Activated CD4-positive, alpha-beta T cell treated with anti-CD3 and anti-CD28 coated beads, Interleukin-2, Interleukin-4, amounts not matched to agents 100 ng/mL and 50 ng/mL, durations not matched to agents 16 hours and 8 hours (primary cell): Measurements from ENCODE around the gene LNPEP.

ENCODE experiments used
- DNase-seq: peaks from one replicate; pipeline ENCODE4 v3.0.0-alpha.2; 2020; ENCODE audit warnings: low spot score

The LNPEP gene

DNA sequence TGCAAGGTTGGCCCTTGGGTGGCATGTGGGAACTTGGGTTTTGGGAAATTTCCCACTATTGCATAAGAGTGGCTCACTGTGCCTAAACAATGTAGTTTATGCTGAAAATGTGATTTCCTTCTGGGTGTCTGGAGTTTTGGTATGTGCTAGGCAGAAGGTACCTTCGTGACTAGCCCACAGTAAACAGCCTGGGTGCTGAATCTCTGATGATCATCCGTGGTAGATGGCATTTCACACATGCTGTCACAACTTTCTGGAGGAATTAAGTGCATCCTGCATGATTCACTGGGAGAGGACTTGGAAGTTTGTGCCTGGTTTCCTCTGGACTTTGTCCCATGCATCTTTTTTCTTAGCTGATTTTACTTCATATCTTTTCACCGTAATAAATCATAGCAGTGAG lies 64.5 kb downstream of the LNPEP start:
- no peak for DNase-seq

DNA sequence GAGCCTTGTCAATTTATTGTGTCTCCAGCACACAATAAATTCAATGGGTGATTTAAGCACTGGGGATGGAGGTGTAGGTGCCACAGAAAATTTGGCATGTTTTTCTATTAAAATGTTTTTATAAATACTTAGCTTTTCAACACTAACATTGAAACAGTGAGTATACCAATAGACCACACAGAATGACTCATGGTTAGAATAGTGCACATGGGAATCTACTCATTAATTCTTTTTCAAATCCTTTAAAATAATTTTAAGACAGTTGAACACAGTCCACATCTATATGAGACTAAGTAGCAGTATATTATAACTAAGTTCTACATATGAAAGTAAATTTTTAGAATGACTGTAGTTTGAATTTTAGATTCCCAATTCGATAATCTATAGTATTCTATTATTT lies 67.1 kb downstream of the LNPEP start:
- no peak for DNase-seq

DNA sequence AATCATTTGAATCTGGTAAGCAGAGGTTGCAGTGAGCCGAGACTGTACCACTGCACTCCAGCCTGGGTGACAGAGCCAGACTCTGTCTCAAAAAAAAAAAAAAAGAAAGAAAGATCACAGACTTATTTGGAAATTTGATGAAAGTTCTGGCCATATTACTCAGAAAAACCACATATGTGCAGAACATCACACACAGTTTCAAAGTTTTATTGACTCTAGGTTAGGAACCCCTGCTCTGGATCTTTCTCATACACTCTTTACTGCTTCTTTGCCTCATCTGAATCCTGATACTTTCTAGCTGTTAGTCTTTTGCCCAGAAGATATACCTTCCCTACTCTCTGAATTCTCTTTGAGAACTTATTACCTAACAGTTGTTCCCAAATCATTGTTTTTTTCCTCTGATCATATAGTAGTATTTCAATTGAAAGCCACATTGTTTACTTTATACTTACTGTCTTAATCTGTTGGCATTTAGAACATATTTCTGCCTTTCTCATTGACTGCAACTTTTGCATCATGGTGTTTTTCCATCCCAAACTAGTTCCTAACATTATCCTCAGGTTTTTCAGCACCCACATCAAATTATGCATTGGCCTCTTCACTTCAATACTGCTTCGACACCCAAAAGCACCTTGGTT lies 68.7 kb downstream of the LNPEP start:
- DNase-seq, result peak; percentile 16

DNA sequence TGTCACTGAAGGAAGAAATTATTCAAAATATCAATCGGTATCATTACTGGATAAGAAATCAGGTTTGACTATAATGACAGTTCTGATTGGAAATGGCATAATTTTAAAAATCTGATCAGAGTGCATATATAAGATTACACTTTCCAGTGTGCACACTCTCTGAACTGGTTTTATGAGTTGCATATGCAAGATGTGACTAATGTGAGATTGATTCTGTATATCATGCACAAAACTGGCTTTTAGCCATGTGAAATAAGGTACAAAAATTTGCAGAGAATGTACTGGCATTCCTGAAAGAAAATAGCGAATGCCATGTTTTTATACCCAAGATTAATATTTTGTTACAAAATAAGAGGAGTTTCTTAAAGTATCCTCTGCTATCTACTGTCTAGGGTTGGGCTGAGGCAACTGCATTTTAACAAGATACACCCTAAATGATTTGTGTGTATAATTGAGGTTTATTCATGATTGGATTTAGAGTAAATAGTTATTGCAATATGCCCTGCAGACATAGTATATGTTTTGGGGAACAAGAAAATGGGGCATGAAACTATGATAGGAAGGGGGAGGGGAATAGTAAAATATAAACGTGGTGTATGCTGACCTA lies 70.7 kb downstream of the LNPEP start:
- no peak for DNase-seq

DNA sequence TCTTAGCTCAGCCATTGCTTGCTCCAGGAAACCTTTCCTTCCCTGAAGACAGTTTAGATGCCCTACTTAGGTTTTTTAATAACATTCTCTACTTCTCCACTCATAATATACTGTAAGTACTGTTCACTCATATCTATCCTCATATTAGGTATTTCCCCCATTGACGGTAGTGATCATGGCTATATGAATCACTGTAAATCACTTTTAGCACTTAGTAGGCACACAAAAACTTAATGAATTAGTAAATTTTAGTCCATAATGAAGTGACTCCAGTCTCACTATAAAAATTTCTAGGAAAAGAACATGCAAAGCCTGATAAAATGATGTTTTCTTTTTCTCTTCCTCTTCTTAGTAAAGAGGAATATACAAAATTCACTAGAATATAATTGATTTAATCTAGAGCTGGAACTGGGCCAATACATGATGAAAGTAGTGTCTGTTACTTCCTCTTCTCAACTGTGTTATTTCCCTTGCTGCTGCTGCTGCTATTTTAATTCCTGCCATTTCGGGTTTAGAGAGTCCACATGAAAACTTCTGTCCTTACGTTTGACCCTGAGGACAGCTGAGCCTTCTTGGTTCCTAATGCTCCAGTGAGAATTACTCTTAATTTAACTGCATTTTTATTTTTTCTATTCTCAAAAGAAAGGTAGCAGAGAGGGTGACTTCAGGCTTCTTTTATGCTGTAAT lies 73.5 kb downstream of the LNPEP start:
- no peak for DNase-seq

DNA sequence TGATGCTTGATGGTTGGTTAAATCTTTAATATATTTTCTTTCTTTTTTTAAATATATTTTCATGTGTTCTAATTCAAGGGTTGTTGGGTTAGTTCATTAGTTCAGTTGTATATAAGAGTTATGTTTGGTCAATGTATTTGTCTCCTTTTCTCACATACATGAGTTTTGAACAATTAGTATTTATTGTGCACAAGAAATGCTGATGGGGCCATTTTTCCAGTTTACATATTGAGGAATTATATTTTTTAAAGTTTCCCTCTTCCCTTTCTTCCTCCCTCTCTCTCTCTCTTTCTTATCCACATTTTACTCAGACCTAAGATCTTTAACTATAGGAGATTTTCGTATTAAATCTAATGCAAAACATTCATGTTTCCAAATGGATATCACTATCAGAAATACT lies 74.0 kb downstream of the LNPEP start:
- no peak for DNase-seq

DNA sequence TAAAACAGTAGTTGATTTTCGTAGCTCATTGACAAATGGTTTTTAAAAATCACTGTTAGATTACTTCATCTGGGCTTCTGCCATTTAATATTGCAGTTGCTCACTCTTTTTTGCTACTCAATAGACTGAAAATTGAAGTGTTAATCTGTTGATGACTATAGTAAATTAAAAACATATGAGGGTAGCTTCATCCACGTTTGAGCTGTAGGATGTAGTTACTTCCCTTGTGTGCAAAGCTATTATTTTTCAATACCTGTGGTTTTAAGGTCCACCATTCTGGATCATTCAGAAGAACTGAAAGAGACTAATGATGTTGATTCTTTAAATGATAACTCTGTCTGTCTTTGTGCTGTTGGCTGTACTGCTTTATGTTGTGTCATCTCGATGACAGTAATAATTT lies 74.7 kb downstream of the LNPEP start:
- DNase-seq, result no peak

DNA sequence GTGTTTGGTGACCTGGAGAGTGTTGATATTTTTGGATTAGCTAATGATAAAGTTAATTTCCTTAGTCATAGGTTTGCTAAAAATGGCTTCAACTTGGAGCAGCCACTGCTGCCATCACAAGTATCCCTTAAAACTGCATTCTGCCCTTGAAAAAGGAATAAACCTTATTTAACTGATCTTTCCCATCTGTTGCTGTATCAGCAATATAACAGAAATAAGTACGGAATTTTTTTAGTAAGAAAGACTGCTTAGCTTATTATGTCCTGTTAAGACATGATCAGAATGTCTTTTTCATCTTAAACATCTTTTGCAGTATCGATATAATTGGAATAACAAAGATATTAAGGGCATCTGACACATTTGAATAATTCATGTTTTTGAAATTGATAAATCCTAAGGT lies 75.7 kb downstream of the LNPEP start:
- no peak for DNase-seq

DNA sequence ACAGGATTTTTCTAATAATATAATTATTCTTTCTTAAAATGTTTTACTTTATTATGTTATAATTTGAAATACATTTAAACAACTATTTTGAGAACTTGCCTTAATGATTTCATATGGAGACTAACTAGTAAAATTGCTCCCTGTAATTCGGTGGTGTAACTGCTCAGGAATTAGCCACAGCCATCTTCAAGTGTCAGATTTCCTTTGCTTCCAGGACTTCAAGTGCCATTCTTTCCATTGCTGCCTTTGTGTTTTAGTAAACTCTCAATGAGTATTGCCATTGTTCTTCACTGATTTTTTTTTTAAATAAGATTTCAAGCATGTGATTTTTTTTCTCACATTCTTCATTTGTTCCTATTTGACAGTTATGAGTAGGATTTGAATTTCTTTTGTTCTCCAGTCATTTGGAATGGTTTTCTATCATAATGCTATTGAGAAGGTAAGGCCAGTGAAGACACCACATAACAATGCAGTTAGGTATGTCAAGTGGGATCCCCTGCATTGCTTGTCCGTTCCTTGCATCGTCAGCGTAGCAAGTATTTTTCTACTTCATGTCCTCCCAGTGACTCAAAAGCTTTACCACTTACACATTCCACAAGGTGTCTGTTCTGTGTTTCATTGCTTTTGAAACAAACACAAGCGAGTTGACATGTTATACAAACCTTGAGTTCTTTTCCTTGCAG lies 83.7 kb downstream of the LNPEP start:
- DNase-seq, result no peak

DNA sequence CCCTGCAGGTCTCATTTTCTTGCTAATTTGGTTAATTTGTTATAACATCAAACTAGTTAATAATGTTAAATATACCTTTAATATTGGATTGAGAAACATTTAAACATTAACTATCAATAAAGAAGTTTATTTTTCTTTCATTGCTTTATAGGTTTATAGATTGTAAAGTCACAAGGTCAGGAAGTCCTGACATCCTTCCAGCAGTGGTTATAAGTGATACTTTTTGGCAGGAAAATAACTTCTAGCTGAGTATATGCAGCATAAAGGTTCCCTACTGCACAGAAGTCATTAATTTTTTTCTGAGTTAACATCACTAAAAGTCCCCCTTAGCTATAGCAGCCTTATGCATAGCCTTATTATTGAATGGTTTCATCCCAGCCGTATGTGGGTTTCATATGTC lies 85.5 kb downstream of the LNPEP start:
- DNase-seq, result no peak

DNA sequence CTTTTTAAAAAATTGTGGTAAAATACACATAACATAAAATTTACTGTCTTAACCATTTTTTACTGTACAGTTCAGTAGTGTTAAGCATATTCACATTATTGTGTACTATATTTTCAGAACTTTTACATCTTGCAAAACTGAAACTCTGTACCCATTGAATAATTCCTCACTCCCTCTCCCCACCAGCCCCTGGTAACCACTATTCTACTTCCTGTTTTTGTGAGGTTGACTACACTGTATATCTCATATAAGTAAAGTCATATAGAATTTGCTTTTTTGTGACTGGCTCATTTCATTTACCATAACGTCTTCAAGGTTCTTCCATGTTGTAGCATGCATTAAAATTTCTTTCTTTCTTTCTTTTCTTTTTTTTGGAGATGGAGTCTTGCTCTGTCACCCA lies 87.0 kb downstream of the LNPEP start:
- DNase-seq, result peak; percentile 17

DNA sequence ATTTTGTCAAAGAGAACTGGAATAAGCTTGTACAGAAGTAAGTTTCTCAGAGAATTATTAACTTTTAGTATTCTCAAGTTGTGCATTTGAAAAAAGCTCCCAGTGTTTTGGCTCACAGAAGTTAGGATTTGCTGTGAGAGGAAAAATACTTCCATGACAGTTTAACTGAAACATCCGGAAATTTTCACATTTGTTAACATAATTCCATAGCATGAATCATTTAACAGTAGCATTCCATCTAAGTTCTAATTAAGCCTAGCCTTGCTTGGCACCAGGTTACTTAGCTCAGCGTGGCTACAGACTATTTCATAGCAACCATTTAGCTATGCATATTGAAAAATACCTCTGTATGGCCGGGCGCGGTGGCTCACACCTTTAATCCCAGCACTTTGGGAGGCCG lies 90.8 kb downstream of the LNPEP start:
- no peak for DNase-seq

DNA sequence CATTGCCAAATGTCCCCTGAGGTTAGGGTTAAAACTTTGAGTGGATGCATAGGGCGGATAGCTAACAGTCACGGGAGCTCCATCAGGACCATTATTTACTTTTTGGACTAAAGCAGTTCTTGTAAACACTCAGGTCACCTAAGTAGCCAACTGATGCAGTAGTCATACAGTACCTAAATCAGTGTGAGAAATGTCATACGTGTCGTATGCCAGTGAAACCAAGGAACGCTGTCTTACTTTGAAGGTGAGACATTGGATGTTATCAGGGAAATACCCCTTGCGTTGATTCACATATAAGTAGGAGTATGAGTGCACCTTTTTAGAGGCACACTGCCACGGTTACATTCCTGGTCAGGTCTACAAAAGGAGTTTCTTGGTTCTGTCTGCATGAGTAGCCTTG lies 101.9 kb downstream of the LNPEP start:
- no peak for DNase-seq

DNA sequence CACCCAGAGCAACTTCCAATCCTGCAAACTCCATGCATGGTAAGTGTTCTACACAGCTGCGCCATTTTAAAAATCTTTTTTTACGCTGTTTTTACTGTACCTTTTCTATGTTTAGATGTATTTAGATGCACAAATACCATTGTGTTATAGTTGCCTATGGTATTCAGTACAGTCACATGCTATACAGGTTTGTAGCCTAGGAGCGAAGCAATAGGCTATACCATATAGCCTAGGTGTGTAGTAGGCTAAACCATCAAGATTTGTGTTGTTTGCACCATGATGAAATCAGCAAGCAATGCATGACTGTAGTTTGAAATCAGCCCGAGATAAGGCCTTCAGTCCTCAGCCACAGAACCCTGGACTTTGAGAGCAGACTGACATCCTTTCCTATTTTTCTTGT lies 105.4 kb downstream of the LNPEP start:
- no peak for DNase-seq

DNA sequence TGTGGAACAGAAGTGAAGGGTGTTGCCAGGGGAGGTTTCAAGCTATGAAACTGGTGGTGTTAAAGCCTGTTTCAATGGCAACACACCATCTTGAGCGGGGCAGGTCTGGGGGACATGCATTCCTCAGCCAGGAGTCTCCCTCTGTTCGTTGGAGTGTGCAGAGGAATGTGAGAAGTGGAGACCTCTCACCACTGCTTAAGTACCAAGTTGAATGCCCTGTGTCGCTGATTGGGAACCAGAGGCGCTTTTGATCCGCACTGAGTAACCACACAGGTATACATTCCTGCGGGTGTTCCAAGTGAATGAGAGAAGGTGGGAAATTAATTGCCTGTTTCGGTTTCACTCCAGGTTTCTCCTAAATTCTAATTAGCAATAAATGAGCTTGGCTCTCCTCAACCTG lies 107.1 kb downstream of the LNPEP start:
- DNase-seq, result no peak

DNA sequence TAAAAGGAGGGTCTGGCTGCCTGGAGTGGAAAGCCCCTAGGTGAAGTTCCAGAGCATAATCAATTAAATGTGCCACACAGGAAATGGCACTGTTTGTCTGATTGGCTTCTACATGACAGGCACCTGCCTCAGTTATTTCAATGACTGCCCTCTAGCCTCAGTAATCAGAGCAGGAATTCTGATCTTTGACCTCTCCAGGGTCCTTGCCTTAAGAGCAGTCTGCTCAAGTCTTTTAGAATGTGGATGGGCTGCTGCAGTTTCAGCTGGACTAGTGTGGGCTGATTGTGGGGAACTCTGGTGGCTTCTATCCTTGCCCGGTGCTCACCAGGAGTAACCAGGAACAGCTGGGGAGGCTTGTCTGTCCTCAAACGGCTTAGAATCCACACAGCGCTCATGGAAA lies 107.6 kb downstream of the LNPEP start:
- DNase-seq, result no peak

DNA sequence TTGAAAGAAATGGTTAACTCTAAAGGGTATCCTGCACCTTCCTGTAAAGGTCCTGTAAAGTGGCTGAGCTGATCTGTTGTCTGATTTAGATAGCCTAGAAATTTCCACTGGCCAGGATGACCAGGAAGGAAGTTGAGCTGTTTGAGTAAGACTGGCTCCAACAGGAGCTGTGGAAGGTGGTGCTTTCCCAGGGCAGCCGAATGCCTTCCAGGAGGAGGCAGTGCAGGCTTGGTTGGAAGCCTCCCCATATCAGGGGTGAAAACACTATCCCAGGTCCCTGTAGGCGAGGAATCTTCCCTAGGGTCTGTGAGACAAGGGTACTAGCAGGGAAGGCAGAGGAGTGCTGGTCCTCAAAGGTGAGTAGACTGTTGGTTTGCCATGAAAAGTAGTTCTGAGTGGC lies 108.2 kb downstream of the LNPEP start:
- no peak for DNase-seq

DNA sequence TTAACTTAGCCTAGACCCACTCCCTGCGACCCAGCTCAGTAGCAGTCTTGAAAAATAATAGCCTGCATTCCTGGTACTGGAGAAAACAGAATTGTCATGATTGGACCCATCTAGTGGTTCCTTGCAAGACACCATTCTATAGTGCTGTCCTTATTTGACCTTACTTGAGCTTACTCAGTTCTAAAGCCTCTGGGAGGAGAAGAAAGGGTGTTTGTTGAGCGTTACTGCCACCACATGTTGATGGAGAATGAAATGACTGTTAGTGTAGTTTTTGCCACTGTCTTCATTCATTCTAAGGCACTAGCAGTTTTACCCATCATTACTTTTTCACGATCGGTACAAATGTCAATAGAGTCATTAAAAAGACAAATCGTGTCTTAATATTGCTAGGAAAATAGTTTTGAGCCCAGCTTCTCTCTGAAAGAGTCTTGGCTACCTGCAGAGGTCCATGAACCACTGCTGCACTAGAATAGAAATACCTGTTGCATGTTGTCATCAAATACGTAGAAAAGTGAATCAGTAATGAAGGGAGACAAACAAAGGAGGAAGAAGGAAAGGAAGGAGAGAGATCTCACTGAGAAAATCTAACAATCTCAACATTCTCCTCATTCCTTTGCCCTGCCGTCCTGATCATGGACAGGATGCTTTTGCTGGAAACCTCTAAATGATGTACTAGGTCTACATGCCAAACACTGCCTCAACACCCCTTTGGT lies 110.5 kb downstream of the LNPEP start:
- peak; percentile 13 for DNase-seq

DNA sequence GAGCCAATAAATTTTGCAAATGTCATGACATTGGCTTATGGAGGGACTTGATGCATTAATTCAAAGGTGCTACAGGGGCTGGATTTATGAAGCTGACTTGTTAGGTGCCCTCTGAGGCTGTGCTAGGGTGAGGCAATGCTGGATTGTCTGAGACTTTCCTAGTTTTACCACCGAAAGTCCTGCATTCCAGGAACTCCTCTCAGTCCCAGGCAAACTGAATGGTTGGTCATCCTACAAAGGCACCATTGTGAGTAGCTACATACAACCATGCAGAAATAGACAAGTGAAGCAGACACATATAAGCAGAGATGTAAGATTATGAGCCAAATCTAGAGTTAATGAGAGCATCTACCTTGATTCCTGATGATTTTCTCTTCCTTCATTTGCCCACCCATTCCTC lies 111.2 kb downstream of the LNPEP start:
- DNase-seq, result no peak

DNA sequence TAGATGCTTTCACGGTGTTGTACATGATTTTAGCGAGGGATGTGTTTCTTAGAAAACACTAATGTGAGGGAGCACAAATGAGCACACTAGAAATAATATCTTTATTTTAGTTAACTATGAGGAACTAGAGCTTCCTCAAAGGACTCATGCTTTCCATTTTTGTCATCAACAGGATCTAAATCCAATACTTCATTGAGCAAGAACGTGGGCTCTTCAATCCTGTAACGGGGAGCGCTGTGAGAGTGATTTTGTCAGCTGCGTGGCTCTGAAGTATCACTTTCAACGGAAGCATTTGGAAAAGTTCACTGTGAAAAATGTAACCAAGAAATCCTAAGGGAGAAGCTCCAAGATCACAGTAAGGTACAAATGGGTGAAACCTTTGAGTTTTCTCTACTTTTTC lies 113.3 kb downstream of the LNPEP start:
- DNase-seq, result no peak

DNA sequence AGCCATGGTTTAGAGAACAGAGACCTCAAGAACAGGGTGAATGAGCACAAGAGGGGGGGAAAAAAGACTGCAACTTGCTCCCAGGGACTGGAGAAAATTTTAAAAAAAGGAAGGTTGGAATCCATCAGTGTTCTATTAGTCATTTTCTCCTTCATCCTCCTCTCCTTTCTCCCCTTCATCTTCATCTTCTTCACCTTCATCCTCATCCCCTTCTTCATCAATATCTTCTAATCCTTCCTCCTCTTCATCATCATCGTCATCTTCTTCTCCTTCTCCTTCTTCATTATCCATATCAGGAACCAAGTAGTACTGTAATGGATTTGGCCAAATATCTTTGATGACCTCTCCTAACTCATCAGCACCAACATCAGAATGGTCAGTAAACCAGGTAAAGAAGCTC lies 120.4 kb downstream of the LNPEP start:
- no peak for DNase-seq

DNA sequence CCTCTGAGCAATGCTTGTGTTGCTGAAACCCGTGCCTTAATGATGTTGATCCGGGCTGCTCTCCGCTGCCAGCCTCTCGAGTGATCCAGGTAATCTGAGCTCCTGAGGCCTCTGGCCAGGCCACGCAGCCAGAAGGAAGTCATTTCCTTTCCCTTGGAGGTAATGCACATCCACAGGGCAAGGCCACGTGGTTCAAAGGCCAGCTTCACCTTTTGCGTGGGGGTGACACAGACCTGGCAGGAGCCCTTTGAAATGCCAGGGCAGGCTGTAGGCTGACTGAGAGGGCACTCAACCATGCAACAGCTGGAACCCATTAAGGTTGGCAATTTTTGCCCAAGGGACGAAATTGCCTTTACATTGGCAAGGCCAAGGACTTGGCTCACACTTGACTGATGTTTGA lies 126.2 kb downstream of the LNPEP start:
- no peak for DNase-seq

DNA sequence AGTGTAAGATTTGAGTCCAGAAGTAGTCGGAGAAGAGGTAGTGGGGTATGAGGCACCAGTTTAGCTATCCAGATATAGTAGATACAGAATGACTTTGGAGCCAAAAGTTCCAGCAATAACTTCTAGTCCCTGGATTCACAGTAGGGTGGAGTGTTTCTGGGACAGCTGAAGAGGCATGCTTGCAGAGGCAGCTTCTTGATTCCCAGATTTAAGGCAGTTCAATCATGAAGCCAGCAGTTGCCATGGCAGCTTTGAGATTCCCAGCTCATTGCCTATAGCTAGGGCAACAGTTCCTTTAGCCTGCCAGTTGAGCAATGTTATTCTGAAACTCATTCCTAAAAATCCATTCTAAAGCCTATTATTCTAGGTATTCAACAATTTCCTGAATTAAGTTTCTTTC lies 127.4 kb downstream of the LNPEP start:
- DNase-seq, result no peak
